K562 (cell line): ENCODE data around the gene ZNF441. TPM values are rescaled to one million over a fixed set of nuclear protein-coding genes. Genes with fewer than 3 reads are reported as not detected.
A peak's percentile ranks its signal among the peaks of the same experiment; 100 is the strongest.

ENCODE experiments used
- ATAC-seq: fragments of 200-7000 bp; cut with Tn5 transposase; 3 replicates; pipeline ENCODE4 v1.9.1; 2020; ENCODE audit warnings: moderate library complexity
- BruUV-seq: library from RNA; stranded (reverse); fragments of 400-500 nt; replicated peaks from 2 replicates; lab custom pipeline; 2021; lab: Mats Ljungman, UMichigan
- CTCF ChIA-PET: fragments of 300-600 bp; formaldehyde crosslinking; extraction: SDS; loops from one replicate; lab custom pipeline; 2021; ENCODE audit warnings: low intra/inter-chr PET ratio; lab: Yijun Ruan, JAX
- POLR2A ChIA-PET: fragments of 300-600, 350-650 bp; sonication (Branson Sonifier 250); formaldehyde crosslinking; extraction: SDS; loops from one replicate; lab custom pipeline; 2021; ENCODE audit warnings: antibody characterized with exemption, inconsistent platforms; lab: Yijun Ruan, JAX
- DNase-seq, 4 experiments: peaks; one replicate each; pipeline versions ENCODE4 v3.0.0 to v3.0.0-alpha.2; 2011 to 2018; ENCODE audit warnings: low spot score in 3 of 4, mixed read lengths in 3 of 4; ENCODE audit errors: extremely low read depth in 1 of 4
- FAIRE-seq: peaks from 2 replicates; lab custom pipeline; 2011; peaks lifted over from hg19 to GRCh38; lab: Jason Lieb, UNC
- H2AFZ ChIP-seq: 2 replicates; pipeline ENCODE4 v1.6.0; 2011; ENCODE audit warnings: low read depth, low read length, control low read depth, inconsistent platforms
- H3K27ac ChIP-seq: fragments of 200-600 bp; 3 replicates; pipeline ENCODE4 v1.8.0; 2011; ENCODE audit warnings: low read depth, mild to moderate bottlenecking, control low read depth, inconsistent platforms, low read length, moderate library complexity, mixed read lengths; ENCODE audit errors: extremely low read depth
- H3K27me3 ChIP-seq, 2 experiments: fragments of 300-600 bp in 1 of 2; 2 replicates in 1 of 2; 3 replicates in 1 of 2; pipeline versions ENCODE4 v1.6.0 to v1.8.0; 2011; ENCODE audit warnings: inconsistent platforms in 2 of 2, low read length in 2 of 2, mild to moderate bottlenecking in 1 of 2, mixed read lengths in 1 of 2, moderate library complexity in 1 of 2; ENCODE audit not compliant: control insufficient read depth in 2 of 2, insufficient read depth in 2 of 2
- H3K36me3 ChIP-seq: fragments of 300-600 bp; 3 replicates; pipeline ENCODE4 v1.8.0; 2011; ENCODE audit warnings: mild to moderate bottlenecking, low read length, inconsistent platforms; ENCODE audit not compliant: control insufficient read depth, insufficient read depth
- H3K4me1 ChIP-seq, 2 experiments: fragments of 200-600 bp in 1 of 2; replicated peaks in 1 of 2; 2 replicates in 1 of 2; 3 replicates in 1 of 2; pipeline versions ENCODE4 v1.5.1 to v1.8.0; 2011; ENCODE audit warnings: inconsistent platforms in 2 of 2, low read length in 2 of 2, mild to moderate bottlenecking in 1 of 2, mixed read lengths in 1 of 2, moderate library complexity in 1 of 2; ENCODE audit not compliant: control insufficient read depth in 2 of 2, insufficient read depth in 2 of 2
- H3K4me2 ChIP-seq: 2 replicates; pipeline ENCODE4 v1.6.1; 2011; ENCODE audit warnings: low read length, control low read depth, inconsistent platforms, mixed read lengths; ENCODE audit not compliant: insufficient read depth
- H3K4me3 ChIP-seq: fragments of 200-600 bp; sonication (generic), shearing (Covaris generic); 2 replicates; pipeline ENCODE4 v1.5.1; 2016; ENCODE audit warnings: control low read depth, inconsistent platforms
- H3K79me2 ChIP-seq: fragments of 200-600 bp; 3 replicates; pipeline ENCODE4 v1.8.0; 2011; ENCODE audit warnings: low read length, inconsistent platforms; ENCODE audit not compliant: control insufficient read depth, insufficient read depth
- H3K9ac ChIP-seq, 2 experiments: 2 replicates each; pipeline versions ENCODE4 v1.6.0 to v1.6.1; 2011; ENCODE audit warnings: low read depth in 2 of 2, low read length in 2 of 2, control low read depth in 1 of 2, inconsistent platforms in 1 of 2, mild to moderate bottlenecking in 1 of 2, mixed read lengths in 1 of 2; ENCODE audit not compliant: insufficient read depth in 1 of 2
- H3K9me1 ChIP-seq: one replicate; pipeline ENCODE4 v1.6.0; 2011; ENCODE audit warnings: inconsistent platforms, mild to moderate bottlenecking, low read length, moderate library complexity; ENCODE audit not compliant: control insufficient read depth, insufficient read depth
- H3K9me3 ChIP-seq: replicated peaks from 2 replicates; pipeline ENCODE4 v1.5.1; 2011; ENCODE audit warnings: low read depth, low read length, inconsistent platforms; ENCODE audit not compliant: control insufficient read depth, insufficient read depth
- H4K20me1 ChIP-seq: replicated peaks from 2 replicates; pipeline ENCODE4 v1.6.1; 2011; ENCODE audit warnings: low read length, inconsistent platforms, mixed read lengths; ENCODE audit not compliant: control insufficient read depth, insufficient read depth
- KDM4B ChIP-seq, 2 experiments: fragments of 450-650 bp in 1 of 2; sonication (generic) in 1 of 2; IDR thresholded peaks; 2 replicates each; pipeline ENCODE4 v1.6.1; 2016 to 2017; ENCODE audit warnings: borderline replicate concordance in 2 of 2, antibody characterized with exemption in 1 of 2, low read depth in 1 of 2, mild to moderate bottlenecking in 1 of 2
- TFE3 ChIP-seq: fragments of 450-650 bp; formaldehyde crosslinking; IDR thresholded peaks from 2 replicates; pipeline ENCODE4 v1.4.0; 2020; ENCODE audit warnings: mild to moderate bottlenecking, mixed read lengths
- ZFP1 ChIP-seq: fragments of 450-650 bp; formaldehyde crosslinking; IDR thresholded peaks from 2 replicates; pipeline ENCODE4 v1.4.0; 2020; ENCODE audit warnings: mild to moderate bottlenecking, mixed read lengths
- ZNF668 ChIP-seq: fragments of 250-450 bp; sonication (Bioruptor Pico); IDR thresholded peaks from 2 replicates; pipeline ENCODE4 v1.8.0; 2022; ENCODE audit warnings: mild to moderate bottlenecking, inconsistent platforms
- WGBS: fragments of 100-300 bp; shearing (Covaris generic); methylation state at CpG from one replicate; pipeline ENCODE4 v1.1.6; 2016; ENCODE audit warnings: low coverage, mixed read lengths; ENCODE audit not compliant: insufficient coverage; ENCODE audit errors: missing lambda C conversion rate; 5-methylcytosine and 5-hydroxymethylcytosine counted together
- in situ Hi-C: fragments of 300-500 bp; cut with MboI; formaldehyde crosslinking; loops from 4 replicates; pipeline ENCODE4 v1.15.0; 2018; ENCODE audit warnings: inconsistent platforms, mixed read lengths
- intact Hi-C: fragments of 100-400 bp; cut with micrococcal nuclease; formaldehyde crosslinking; loops from 2 replicates; pipeline ENCODE4 v1.14.2; 2022
- polyA plus RNA-seq, 8 experiments: library from polyadenylated mRNA; depleted of rRNA in 4 of 8; stranded (reverse) in 5 of 8; unstranded in 3 of 8; fragments of >200 nt; fragmentation: Nextera tagmentation in 2 of 8; fragmentation: Illumina TruSeq in 1 of 8; extraction: Ambion mirVana in 2 of 8; extraction: Trizol in 1 of 8; gene quantifications; 2 replicates each; pipeline versions ENCODE4 v1.2.1 to v1.2.3, GENCODE V29; 2011 to 2014; ENCODE audit warnings: inconsistent platforms in 1 of 8, missing spikeins in 1 of 8
- total RNA-seq, 7 experiments: library from RNA; depleted of rRNA in 6 of 7; stranded (reverse); fragments of >200 nt in 6 of 7; fragmentation: Illumina TruSeq in 2 of 7; extraction: Trizol in 2 of 7; gene quantifications; 2 replicates each; pipeline versions ENCODE4 v1.2.1 to v1.2.3, GENCODE V29; 2011 to 2021; ENCODE audit warnings: low replicate concordance in 1 of 7

Gene ZNF441
- total and polyA plus RNA-seq, 9 of the 15 experiments (the other 6 are each of a cell fraction or from before 2014, with no cell fraction given) = 1.9 to 14.0 (median 7.8) TPM

DNA sequence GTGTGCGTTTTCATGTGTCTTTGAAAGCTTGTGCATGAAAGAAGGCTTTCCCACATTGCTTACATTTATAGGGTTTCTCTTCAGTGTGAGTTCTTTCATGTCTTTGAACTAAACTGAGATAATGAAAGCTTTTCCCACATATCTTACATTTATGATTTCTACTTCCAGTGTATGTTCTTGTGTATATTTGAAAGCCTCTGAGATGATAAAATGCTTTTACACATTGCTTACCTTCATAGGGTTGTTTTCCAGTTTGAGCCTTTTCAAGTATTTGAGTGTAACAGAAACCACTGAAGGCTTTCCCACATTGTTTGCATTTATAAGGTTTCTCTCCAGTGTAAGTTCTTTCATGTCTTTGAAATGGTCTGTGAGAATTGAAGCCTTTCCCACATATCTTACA, 9.8 kb upstream of the ZNF441 start (continued):
- no peak for TF ChIP-seq ZNF668 (CRISPR knock-in tag)
- no peak for TF ChIP-seq KDM4B (IDR thresholded peaks at IDR 0.05; ENCODE audit: borderline replicate concordance in 2 of 2, low read depth in 1 of 2)

DNA sequence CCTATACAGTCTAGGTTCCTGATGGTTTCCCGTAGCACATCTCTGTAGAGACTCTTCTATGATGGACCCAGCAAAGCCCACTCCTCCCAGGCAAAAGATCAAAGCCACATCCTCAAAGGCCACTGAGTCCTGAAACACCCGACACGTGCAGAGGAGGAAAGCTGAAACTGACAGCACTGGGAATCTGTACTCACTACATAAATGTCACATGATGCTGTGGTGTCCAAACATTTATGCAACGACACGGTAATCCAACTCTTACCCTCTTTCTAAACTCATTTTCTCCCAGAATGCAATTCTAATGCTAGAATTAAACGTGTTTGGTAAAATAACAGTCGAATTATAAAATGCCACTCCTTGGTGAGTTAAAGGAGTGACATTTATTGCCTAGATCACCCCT, 7.0 kb upstream of the ZNF441 start:
- no peak for DNase-seq
- ChIA-PET POLR2A (no interaction called here), CTCF (no interaction called here)
- WGBS = 10% methylated on average over 7 of the region's 7 CpGs
- H4K20me1 ChIP-seq = no peaks in the 10 kb centered on the region
- no peak for ATAC-seq
- no peak overlapping the region for H2AFZ ChIP-seq
- TF ChIP-seq ZFP1 (CRISPR knock-in tag) (no peak), TFE3 (peak; percentile 37)
- FAIRE-seq = no peak
- in situ Hi-C loops (no loop called here), intact Hi-C loops (no loop called here)
- H3K4me2 ChIP-seq = no peak overlapping the region
- H3K27ac ChIP-seq = no peak overlapping the region
- no peaks in the 10 kb centered on the region for H3K27me3 ChIP-seq
- no peaks in the 10 kb centered on the region for H3K9me1 ChIP-seq
- no peak overlapping the region for H3K4me3 ChIP-seq
- no peaks in the 10 kb centered on the region for H3K36me3 ChIP-seq
- H3K4me1 ChIP-seq = no peaks in the 10 kb centered on the region
- BruUV-seq = no TSS peak
- peaks cover 10% of the 10 kb centered on the region for H3K9me3 ChIP-seq
- H3K79me2 ChIP-seq = no peaks in the 10 kb centered on the region
- no peak overlapping the region for H3K9ac ChIP-seq
